Mesenteric fat pad (tissue), 1 donor: Measurements from ENCODE around the gene CDH2. TPM values are rescaled to one million over a fixed set of nuclear protein-coding genes. Genes with fewer than 3 reads are reported as not detected.

ENCODE experiments used
- DNase-seq: peaks from one replicate; pipeline ENCODE4 v3.0.0-alpha.2; 2020; ENCODE audit warnings: low spot score
- total RNA-seq: library from RNA; stranded (reverse); fragmentation: NEBNext Ultra II Directional; extraction: Animal tissue kit (Norgen Biotek cat#: 25700); gene quantifications from one replicate; pipeline ENCODE4 v1.2.1, GENCODE V29; 2021
- donor health status: DM: yes; HTN: yes; CAD: no.

Gene CDH2
- total RNA-seq, 1 donor from 2014 or later: 0.71 TPM

GRCh38 chr18:28045176-28045810 is 131.6 kb downstream of the CDH2 start:
- DNase-seq: no peak

- no peak for DNase-seq
Observed at GRCh38 chr18:28044036-28044435, 132.9 kb downstream of the CDH2 start.

GRCh38 chr18:28043631-28044030 is 133.3 kb downstream of the CDH2 start:
- no peak for DNase-seq

GRCh38 chr18:28041366-28041765 is 135.6 kb downstream of the CDH2 start:
- DNase-seq: no peak

GRCh38 chr18:28040716-28041115 is 136.2 kb downstream of the CDH2 start:
- no peak for DNase-seq

GRCh38 chr18:28040211-28040610 is 136.7 kb downstream of the CDH2 start:
- DNase-seq: no peak

GRCh38 chr18:28039691-28040090 is 137.2 kb downstream of the CDH2 start:
- DNase-seq: no peak

- DNase-seq: no peak
Observed at GRCh38 chr18:28039078-28039477, 137.9 kb downstream of the CDH2 start.

- DNase-seq: no peak
Observed at GRCh38 chr18:28036488-28036887, 140.4 kb downstream of the CDH2 start.

GRCh38 chr18:28034567-28034966 is 142.4 kb downstream of the CDH2 start:
- DNase-seq: no peak

GRCh38 chr18:28032177-28032576 is 144.8 kb downstream of the CDH2 start:
- DNase-seq: no peak

GRCh38 chr18:28030458-28030857 is 146.5 kb downstream of the CDH2 start:
- DNase-seq: no peak

GRCh38 chr18:28027755-28028154 is 149.2 kb downstream of the CDH2 start:
- no peak for DNase-seq

GRCh38 chr18:28019425-28020108 is 157.4 kb downstream of the CDH2 start:
- no peak for DNase-seq

- no peak for DNase-seq
Observed at GRCh38 chr18:28018351-28018750, 158.6 kb downstream of the CDH2 start.

- DNase-seq: no peak
Observed at GRCh38 chr18:28015671-28016070, 161.3 kb downstream of the CDH2 start.

GRCh38 chr18:28013066-28013465 is 163.9 kb downstream of the CDH2 start:
- no peak for DNase-seq

- DNase-seq: no peak
Observed at GRCh38 chr18:28012336-28012735, 164.6 kb downstream of the CDH2 start.

- DNase-seq: no peak
Observed at GRCh38 chr18:28009589-28009988, 167.3 kb downstream of the CDH2 start.

- DNase-seq: no peak
Observed at GRCh38 chr18:28007841-28008240, 169.1 kb downstream of the CDH2 start.

- DNase-seq: no peak
Observed at GRCh38 chr18:28005164-28005563, 171.8 kb downstream of the CDH2 start.

GRCh38 chr18:28004606-28005005 is 172.3 kb downstream of the CDH2 start:
- DNase-seq: no peak

- DNase-seq: no peak
Observed at GRCh38 chr18:28003451-28003850, 173.5 kb downstream of the CDH2 start.
